CD4-positive, alpha-beta T cell treated with Interleukin-4 for 1 hour (primary cell): ENCODE measurements around the gene AQP10.
"Not testable (repeated sequence)": the region's sequence is repeated elsewhere in the genome, so short reads cannot be mapped to it uniquely, and the experiment has no call there.

Experiments
- DNase-seq, 2 donors: peaks; one replicate each; pipeline ENCODE4 v3.0.0-alpha.2; 2020 to 2022

AQP10 gene

GRCh38 chr1:154346276-154346917 is 25.5 kb downstream of the AQP10 start:
- no peak for DNase-seq

- DNase-seq, result no peak
Observed at GRCh38 chr1:154347961-154348360, 27.1 kb downstream of the AQP10 start.

GRCh38 chr1:154348429-154349076 is 27.7 kb downstream of the AQP10 start:
- no peak for DNase-seq

- DNase-seq, result no peak
Observed at GRCh38 chr1:154349121-154349520, 28.2 kb downstream of the AQP10 start.

GRCh38 chr1:154350383-154350782 is 29.5 kb downstream of the AQP10 start:
- DNase-seq, result no peak

- DNase-seq, result no peak
Observed at GRCh38 chr1:154351363-154352068, 30.6 kb downstream of the AQP10 start.

- DNase-seq, result no peak
Observed at GRCh38 chr1:154352245-154352580, 31.3 kb downstream of the AQP10 start.

GRCh38 chr1:154352581-154353459 is 31.9 kb downstream of the AQP10 start:
- peak; percentile 36 to 55 for DNase-seq

- peak; percentile 30 to 47 for DNase-seq
Observed at GRCh38 chr1:154353460-154353904, 32.6 kb downstream of the AQP10 start.

- no peak for DNase-seq
Observed at GRCh38 chr1:154353966-154354365, 33.1 kb downstream of the AQP10 start.

- no peak for DNase-seq
Observed at GRCh38 chr1:154358519-154358918, 37.6 kb downstream of the AQP10 start.

- DNase-seq, result no peak
Observed at GRCh38 chr1:154360288-154360687, 39.4 kb downstream of the AQP10 start.

- not testable (repeated sequence) for DNase-seq
Observed at GRCh38 chr1:154360881-154361280, 40.0 kb downstream of the AQP10 start.

- no peak for DNase-seq
Observed at GRCh38 chr1:154361357-154361756, 40.5 kb downstream of the AQP10 start.

- no peak for DNase-seq
Observed at GRCh38 chr1:154371436-154371835, 50.5 kb downstream of the AQP10 start.

GRCh38 chr1:154373777-154374357 is 53.0 kb downstream of the AQP10 start:
- not testable (repeated sequence) for DNase-seq
